ENCODE results near the gene LRRD1.
"Not testable (repeated sequence)": the region's sequence is repeated elsewhere in the genome, so short reads cannot be mapped to it uniquely, and the experiment has no call there.

LRRD1 gene

DNA sequence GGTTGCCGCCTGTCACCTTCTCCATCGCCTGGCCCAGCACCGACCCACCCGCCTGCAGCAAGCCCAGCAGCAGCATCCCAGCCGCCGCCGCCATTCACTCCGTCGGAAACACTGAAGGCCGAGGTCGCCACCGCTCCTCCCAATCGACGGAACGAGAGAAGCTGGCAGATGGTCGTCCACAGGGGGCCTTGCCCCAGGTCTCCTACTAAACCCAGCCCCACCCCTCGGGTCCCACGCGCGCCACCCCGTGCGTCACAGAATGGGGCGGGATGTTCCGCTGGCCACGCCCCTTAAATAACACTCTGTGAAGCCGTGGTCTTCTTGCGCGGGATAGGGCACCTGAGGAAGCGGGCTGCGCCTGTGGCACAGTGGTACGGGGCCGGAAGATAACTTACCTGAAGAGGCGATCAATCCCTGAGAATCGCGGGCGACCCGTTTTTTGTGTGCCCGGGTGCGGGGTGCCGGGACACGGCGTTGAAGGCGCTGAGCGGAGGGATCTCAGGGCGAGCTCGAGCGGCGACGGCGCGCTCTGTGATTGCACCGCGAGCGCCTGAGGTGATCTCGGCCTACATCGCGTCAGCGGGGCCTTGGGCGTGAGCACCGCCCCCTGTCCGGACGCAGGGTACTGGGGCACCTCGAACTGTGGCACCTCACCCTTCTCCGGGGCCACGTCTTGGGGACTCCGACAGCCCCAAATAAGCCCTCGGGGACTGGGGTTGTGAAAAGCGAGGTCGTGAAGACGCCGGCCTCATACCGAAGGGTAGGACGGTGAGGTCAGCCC lies 44.5 kb downstream of the LRRD1 start, which contains the start of gene CYP51A1:
TSS of gene CYP51A1 (minus strand) at position 207 of the 781 bp plus-strand sequence. CDS start at position 94, 113 bp downstream.
- FAIRE-seq = peak; percentile 91
- peak; percentile 91 for TF ChIP-seq POLR2A (IDR thresholded peaks at IDR 0.05; ENCODE audit: low read depth, low read length)
- TF ChIP-seq TAF1 (IDR thresholded peaks at IDR 0.05; ENCODE audit: borderline replicate concordance, low read depth, low read length) = peak; percentile 72
- peak; percentile 84 for TF ChIP-seq POLR2AphosphoS5 (IDR thresholded peaks at IDR 0.05; ENCODE audit: low read depth, low read length)

DNA sequence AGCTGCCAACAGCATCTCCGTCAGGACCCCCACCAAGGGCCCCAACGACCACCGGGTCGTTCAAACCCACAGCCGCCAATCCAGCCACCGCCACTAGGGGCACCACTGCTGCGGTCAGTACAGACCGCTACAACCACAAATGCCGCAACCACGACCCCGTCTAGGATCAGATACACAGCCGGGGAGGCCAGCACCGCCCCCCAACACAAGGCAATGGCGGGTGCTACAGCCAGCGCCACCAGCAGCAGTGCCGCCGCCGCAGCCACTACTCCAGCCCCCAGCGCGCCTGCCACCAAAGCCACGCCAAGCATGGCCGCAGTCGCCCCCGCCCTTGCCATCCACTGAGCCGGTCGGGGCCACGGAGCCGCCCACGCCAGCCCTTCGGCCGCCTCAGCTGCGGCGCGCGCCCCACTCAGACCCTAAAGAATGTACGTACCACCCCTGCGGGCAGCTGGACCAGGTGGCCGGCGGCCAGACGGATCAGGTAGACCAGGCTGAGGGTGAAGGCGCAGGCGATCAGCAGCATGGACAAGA lies 45.1 kb downstream of the LRRD1 start:
- no peak for TF ChIP-seq TAF1 (IDR thresholded peaks at IDR 0.05; ENCODE audit: borderline replicate concordance, low read depth, low read length)
- TF ChIP-seq POLR2A (IDR thresholded peaks at IDR 0.05; ENCODE audit: low read depth, low read length) = no peak
- TF ChIP-seq POLR2AphosphoS5 (IDR thresholded peaks at IDR 0.05; ENCODE audit: low read depth, low read length) = no peak
- FAIRE-seq (peak; percentile 33), DNase-seq (ENCODE audit: insufficient read length) (peak; percentile 32)

More for the DNA sequence above, 44.5 kb downstream of the LRRD1 start, which contains the start of gene CYP51A1:
- DNase-seq (ENCODE audit: insufficient read length) = peak; percentile 83

DNA sequence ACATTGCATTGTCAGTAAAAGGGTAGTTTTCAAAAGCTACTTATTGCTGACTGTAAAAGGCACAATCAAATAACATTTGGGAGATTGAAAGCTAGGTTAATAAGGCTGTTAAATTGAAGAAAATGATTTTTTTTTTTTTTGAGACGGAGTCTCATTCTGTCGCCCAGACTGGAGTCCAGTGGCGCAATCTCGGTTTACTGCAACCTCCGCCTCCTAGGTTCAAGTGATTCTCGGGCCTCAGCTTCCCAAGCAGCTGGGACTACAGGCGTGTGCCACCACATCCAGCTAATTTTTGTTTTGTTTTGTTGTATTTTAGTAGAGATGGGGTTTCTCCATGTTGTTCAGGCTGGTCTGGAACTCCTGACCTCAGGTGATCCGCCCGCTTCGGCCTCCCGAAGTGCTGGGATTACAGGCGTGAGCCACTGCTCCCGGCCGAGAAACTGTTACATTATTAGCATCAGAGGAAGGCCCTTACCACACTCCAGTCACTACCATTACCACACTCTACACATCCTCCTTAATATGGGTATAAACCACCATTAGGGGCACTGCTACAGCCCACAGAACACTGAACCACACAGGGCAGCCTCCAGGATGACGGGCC lies 45.7 kb downstream of the LRRD1 start:
- no peak for DNase-seq (ENCODE audit: insufficient read length)
- FAIRE-seq = no peak
- TF ChIP-seq POLR2AphosphoS5 (IDR thresholded peaks at IDR 0.05; ENCODE audit: low read depth, low read length) = no peak
- no peak for TF ChIP-seq TAF1 (IDR thresholded peaks at IDR 0.05; ENCODE audit: borderline replicate concordance, low read depth, low read length)
- no peak for TF ChIP-seq POLR2A (IDR thresholded peaks at IDR 0.05; ENCODE audit: low read depth, low read length)

DNA sequence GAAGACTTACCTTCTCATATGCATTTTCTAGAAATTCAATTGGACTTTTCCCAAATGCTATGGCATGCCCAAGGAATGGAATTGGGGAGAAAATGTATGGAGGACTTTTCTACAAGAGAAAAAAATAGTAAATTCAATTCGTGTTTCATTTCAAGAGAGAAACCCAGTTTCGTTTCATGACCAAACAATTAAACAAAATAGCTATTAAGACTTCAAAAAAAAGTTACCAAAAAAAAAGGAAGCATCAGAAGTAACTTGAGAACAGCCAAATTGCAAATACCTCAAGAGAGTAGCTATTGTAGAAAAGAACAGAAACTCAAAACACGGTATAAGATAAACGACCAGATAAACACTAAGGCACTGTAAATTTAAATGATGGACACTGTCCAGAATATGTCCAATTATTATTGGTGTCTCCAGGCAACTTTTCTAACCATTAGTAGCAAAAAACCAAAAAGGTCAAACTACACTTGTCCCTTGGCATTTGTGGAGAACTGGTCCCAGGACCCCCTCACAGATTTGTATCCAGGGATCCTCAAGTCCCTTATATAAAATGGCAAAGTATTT lies 47.1 kb downstream of the LRRD1 start:
- DNase-seq (ENCODE audit: insufficient read length) (no peak), FAIRE-seq (no peak)
- TF ChIP-seq POLR2AphosphoS5 (IDR thresholded peaks at IDR 0.05; ENCODE audit: low read depth, low read length) (no peak), TAF1 (IDR thresholded peaks at IDR 0.05; ENCODE audit: borderline replicate concordance, low read depth, low read length) (no peak), POLR2A (IDR thresholded peaks at IDR 0.05; ENCODE audit: low read depth, low read length) (no peak)

DNA sequence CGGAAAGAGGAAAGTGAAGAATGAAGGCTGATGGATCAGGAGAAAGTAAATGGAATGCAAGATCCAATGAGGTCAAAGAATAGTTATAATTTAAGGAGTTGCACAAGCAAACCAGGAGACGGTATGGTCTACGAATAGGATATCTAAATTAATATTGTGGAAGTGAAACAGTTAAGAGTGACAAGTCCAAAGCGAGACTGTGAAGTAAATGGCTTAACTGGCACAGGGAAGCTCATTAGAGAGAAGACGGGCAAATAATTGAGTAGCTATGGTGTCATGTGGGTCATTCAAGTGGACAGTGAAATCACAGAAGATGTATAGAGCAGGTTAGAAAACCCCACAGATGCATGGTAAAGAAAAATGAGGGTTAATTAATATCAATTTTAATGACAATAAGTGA lies 47.8 kb downstream of the LRRD1 start:
- DNase-seq (ENCODE audit: insufficient read length) (no peak), FAIRE-seq (no peak)
- TF ChIP-seq POLR2AphosphoS5 (IDR thresholded peaks at IDR 0.05; ENCODE audit: low read depth, low read length) (no peak), TAF1 (IDR thresholded peaks at IDR 0.05; ENCODE audit: borderline replicate concordance, low read depth, low read length) (no peak), POLR2A (IDR thresholded peaks at IDR 0.05; ENCODE audit: low read depth, low read length) (no peak)

DNA sequence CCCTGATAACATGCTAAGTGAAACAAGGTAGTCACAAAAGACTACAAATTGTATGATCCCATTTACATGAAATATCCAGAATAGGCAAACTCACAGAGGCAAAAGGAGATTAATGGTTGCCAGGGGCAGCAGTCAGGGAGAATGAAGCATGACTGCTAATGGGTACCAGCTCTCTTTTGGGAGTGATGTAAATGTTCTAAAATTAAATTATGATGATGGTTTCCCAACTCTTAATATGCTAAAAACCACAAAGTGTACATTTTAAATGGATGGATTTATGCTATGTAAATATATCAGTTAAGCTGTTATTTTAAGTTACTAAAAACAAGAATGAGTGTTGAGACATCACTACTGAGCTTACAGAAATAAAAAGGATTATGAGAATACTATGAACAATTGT lies 57.3 kb downstream of the LRRD1 start:
- DNase-seq (ENCODE audit: insufficient read length) (no peak), FAIRE-seq (no peak)
- TF ChIP-seq POLR2AphosphoS5 (IDR thresholded peaks at IDR 0.05; ENCODE audit: low read depth, low read length) (no peak), TAF1 (IDR thresholded peaks at IDR 0.05; ENCODE audit: borderline replicate concordance, low read depth, low read length) (no peak), POLR2A (IDR thresholded peaks at IDR 0.05; ENCODE audit: low read depth, low read length) (no peak)

DNA sequence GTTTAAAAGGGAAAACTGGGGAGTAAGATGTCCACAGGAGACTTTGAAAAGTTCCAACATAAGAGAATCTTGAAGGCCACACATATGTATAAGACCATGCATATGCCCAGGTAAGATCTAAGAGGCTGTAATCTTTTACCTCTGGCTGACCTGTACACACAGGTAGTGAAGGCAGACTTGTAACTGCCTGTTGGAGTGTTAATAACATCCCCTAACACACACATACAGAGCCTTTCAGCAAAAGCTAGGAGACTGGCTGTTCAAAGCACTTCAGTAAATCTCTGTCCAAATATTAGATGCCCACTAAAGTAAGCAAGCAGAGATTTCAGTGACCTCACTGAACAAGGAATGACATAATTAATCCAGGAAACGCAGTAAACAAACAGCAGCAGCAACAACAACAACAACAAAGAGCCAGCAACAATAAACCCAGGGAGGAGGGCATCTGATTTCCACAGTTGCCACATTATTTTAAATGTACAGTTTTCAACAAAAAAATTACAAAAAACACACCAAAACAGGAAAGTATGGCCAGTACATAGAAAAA lies 59.7 kb downstream of the LRRD1 start:
- no peak for FAIRE-seq
- DNase-seq (ENCODE audit: insufficient read length) = no peak
- TF ChIP-seq POLR2AphosphoS5 (IDR thresholded peaks at IDR 0.05; ENCODE audit: low read depth, low read length) (no peak), TAF1 (IDR thresholded peaks at IDR 0.05; ENCODE audit: borderline replicate concordance, low read depth, low read length) (no peak), POLR2A (IDR thresholded peaks at IDR 0.05; ENCODE audit: low read depth, low read length) (no peak)

DNA sequence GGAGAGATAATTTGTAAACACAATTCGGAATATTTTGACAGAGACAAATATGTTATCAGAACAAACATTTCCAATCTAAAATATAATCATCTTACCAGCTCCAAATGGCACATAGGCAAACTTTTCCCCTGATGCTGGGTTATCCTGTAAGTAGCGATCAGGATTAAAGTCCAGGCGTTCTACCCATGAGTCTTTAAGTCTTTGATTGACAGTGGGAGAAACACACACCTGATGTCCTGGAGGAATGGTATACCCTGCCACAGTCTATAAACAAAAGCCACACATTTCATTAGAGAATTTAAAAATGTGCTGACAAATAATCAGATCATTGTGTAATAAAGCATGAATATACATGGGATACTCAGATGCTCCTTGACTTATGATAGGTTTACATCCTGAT lies 62.0 kb downstream of the LRRD1 start:
- DNase-seq (ENCODE audit: insufficient read length) (no peak), FAIRE-seq (no peak)
- TF ChIP-seq POLR2AphosphoS5 (IDR thresholded peaks at IDR 0.05; ENCODE audit: low read depth, low read length) (no peak), TAF1 (IDR thresholded peaks at IDR 0.05; ENCODE audit: borderline replicate concordance, low read depth, low read length) (no peak), POLR2A (IDR thresholded peaks at IDR 0.05; ENCODE audit: low read depth, low read length) (no peak)

DNA sequence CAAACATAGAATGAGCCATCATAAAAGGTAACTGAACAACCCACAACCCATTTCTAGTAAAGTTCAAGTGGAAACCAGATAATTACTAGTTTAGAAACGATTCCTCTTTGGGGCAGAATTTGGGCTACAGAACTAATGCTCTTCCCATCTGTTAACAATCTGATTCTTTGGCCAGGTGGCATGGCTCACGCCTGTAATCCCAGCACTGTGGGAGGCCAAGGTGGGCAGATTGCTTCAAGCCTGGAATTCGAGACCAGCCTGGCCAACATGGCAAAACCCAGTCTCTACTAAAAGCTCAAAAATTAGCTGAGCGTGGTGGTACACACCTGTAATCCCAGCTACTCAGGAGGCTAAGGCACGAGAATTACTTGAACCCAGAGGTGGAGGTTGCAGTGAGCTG lies 63.1 kb downstream of the LRRD1 start:
- FAIRE-seq (no peak), DNase-seq (ENCODE audit: insufficient read length) (no peak)
- no peak for TF ChIP-seq TAF1 (IDR thresholded peaks at IDR 0.05; ENCODE audit: borderline replicate concordance, low read depth, low read length)
- TF ChIP-seq POLR2A (IDR thresholded peaks at IDR 0.05; ENCODE audit: low read depth, low read length) = no peak
- no peak for TF ChIP-seq POLR2AphosphoS5 (IDR thresholded peaks at IDR 0.05; ENCODE audit: low read depth, low read length)

DNA sequence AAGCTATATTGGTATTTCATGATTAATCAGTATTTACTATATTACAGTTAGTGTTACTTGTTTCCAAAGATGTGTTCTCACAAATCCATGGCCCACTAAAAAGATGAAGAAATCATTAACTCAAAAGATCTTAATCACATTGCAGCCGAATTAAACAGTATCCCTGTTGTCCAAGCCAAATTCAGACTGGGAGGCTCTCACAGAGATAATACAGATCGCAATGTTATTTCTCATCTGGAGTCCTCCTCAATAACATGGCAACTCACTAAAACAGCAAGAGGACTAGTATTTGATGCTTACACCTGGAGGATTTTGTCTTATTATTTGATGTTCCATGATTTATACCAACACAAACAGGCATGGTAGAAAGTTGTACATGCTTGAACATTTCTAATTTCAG lies 68.1 kb downstream of the LRRD1 start:
- FAIRE-seq (no peak), DNase-seq (ENCODE audit: insufficient read length) (no peak)
- TF ChIP-seq POLR2A (IDR thresholded peaks at IDR 0.05; ENCODE audit: low read depth, low read length) (no peak), TAF1 (IDR thresholded peaks at IDR 0.05; ENCODE audit: borderline replicate concordance, low read depth, low read length) (no peak)

DNA sequence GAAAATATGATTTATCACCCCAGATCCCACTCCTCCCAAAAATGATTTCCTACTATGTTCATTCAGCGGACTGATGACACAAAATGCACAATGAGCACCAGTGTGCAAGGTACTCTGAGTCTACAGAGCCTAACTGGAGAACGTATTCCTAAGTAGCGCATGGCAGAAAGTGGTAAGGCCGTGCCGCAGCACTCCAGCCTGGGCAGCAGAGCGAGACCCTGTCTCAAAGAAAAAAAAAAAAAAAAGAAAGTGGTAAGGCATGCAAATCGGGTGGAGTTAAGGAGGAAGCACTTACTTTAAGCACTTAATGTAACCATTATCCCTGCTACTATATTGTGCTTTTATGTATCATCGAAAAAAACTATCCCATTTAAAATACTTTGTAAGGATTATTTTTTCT lies 70.1 kb downstream of the LRRD1 start:
- FAIRE-seq (no peak), DNase-seq (ENCODE audit: insufficient read length) (no peak)
- TF ChIP-seq TAF1 (IDR thresholded peaks at IDR 0.05; ENCODE audit: borderline replicate concordance, low read depth, low read length) (no peak), POLR2AphosphoS5 (IDR thresholded peaks at IDR 0.05; ENCODE audit: low read depth, low read length) (no peak), POLR2A (IDR thresholded peaks at IDR 0.05; ENCODE audit: low read depth, low read length) (no peak)

DNA sequence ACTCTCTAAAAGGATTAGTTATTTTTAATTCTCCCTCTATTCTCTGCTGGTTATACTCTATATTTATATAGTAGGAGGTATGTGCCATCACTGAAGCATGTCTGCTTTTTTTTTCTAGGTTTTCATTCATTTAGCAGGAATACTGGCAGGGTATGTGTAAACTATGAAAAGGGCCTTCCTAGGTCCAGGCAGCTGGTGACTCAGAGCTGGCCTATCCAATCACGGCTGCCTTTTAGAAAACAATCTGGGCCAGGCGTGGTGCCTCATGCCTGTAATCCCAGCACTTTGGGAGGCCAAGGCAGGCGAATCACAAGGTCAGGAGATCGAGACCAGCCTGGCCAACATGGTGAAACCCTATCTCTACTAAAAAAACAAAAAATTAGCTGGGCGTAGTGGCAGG lies 76.1 kb downstream of the LRRD1 start:
- DNase-seq (ENCODE audit: insufficient read length); FAIRE-seq: not testable (repeated sequence)
